Thymus (tissue), 11 donors: ENCODE results near the gene JPT2. TPM values are rescaled to one million over a fixed set of nuclear protein-coding genes. Genes with fewer than 3 reads are reported as not detected.

ENCODE experiments used
- DNase-seq, 9 donors: peaks; one replicate each; pipeline ENCODE4 v3.0.0-alpha.2; 2013; ENCODE audit warnings: low spot score in 9 of 9, low read depth in 6 of 9, missing footprints in 1 of 9
- H3K27ac ChIP-seq, 2 donors: one replicate each; pipeline ENCODE4 v1.5.1; 2013; ENCODE audit warnings: control low read depth in 1 of 2, low read depth in 1 of 2, low read length in 1 of 2, mild to moderate bottlenecking in 1 of 2, moderate library complexity in 1 of 2
- H3K27me3 ChIP-seq, 2 donors: one replicate each; pipeline ENCODE4 v1.5.1; 2013; ENCODE audit warnings: low read length in 1 of 2; ENCODE audit not compliant: control insufficient read depth in 2 of 2, insufficient read depth in 1 of 2
- H3K36me3 ChIP-seq, 2 donors: one replicate each; pipeline ENCODE4 v1.5.1; 2013; ENCODE audit warnings: low read length in 1 of 2, mild to moderate bottlenecking in 1 of 2, moderate library complexity in 1 of 2; ENCODE audit not compliant: control insufficient read depth in 2 of 2, insufficient read depth in 2 of 2
- H3K4me1 ChIP-seq, 2 donors: one replicate each; pipeline ENCODE4 v1.5.1; 2013; ENCODE audit warnings: low read length in 2 of 2; ENCODE audit not compliant: control insufficient read depth in 2 of 2, insufficient read depth in 2 of 2
- H3K4me3 ChIP-seq, 2 donors: one replicate each; pipeline ENCODE4 v1.5.1; 2013; ENCODE audit warnings: low read length in 2 of 2, control low read depth in 1 of 2, mild to moderate bottlenecking in 1 of 2
- H3K9me3 ChIP-seq, 2 donors: one replicate each; pipeline ENCODE4 v1.5.1; 2013; ENCODE audit warnings: low read length in 1 of 2, mild to moderate bottlenecking in 1 of 2; ENCODE audit not compliant: control insufficient read depth in 2 of 2, insufficient read depth in 1 of 2
- WGBS: extraction: QIAGEN DNeasy Blood & Tissue Kit; methylation state at CpG from one replicate; pipeline ENCODE4 v1.1.7; 2013; 5-methylcytosine and 5-hydroxymethylcytosine counted together
- polyA plus RNA-seq: library from polyadenylated mRNA; stranded (reverse); fragments of 200-250 nt; gene quantifications from one replicate; pipeline ENCODE4 v1.2.3, GENCODE V29; 2013
- total RNA-seq: library from RNA; stranded (reverse); fragments of 120-200 nt; gene quantifications from one replicate; pipeline ENCODE4 v1.2.4, GENCODE V29; 2013
- donor health status: healthy.

The JPT2 gene
- total and polyA plus RNA-seq, 2 donors, result 31.4 to 35.1 TPM

- no peak for DNase-seq
- Histone ChIP-seq H3K36me3 (peaks cover 75 to 92% of the 10 kb centered on the region in 2 donors), H3K9me3 (no peaks in the 10 kb centered on the region), H3K27me3 (no peaks in the 10 kb centered on the region), H3K4me1 (no peaks in the 10 kb centered on the region), H3K4me3 (no peak overlapping the region), H3K27ac (no peak overlapping the region)
- WGBS, result 97% methylated on average over 13 of the region's 13 CpGs
These were observed 43.0 kb upstream of the JPT2 start for GRCh38 chr16:1635070-1635469.

GRCh38 chr16:1637526-1637925 lies 40.6 kb upstream of the JPT2 start:
- 97% methylated on average over 11 of the region's 11 CpGs for WGBS
- Histone ChIP-seq H3K27me3 (no peaks in the 10 kb centered on the region), H3K27ac (no peak overlapping the region)

GRCh38 chr16:1638757-1639156 lies 39.3 kb upstream of the JPT2 start:
- DNase-seq, result no peak
- no peaks in the 10 kb centered on the region for H3K9me3 ChIP-seq

More at GRCh38 chr16:1637526-1637925, 40.6 kb upstream of the JPT2 start:
- Histone ChIP-seq H3K36me3 (peaks cover 75 to 93% of the 10 kb centered on the region in 2 donors), H3K4me3 (no peak overlapping the region), H3K4me1 (no peaks in the 10 kb centered on the region), H3K9me3 (no peaks in the 10 kb centered on the region)
- DNase-seq, result no peak

GRCh38 chr16:1639282-1639681 lies 38.8 kb upstream of the JPT2 start:
- peak in 1 of 9 donors; percentile 23 for DNase-seq
- H3K27me3 ChIP-seq, result no peaks in the 10 kb centered on the region
- 94% methylated on average over 2 of the region's 2 CpGs for WGBS
- H3K36me3 ChIP-seq, result peaks cover 70 to 92% of the 10 kb centered on the region in 2 donors
- no peak overlapping the region for H3K4me3 ChIP-seq
- peaks cover 0 to under 1% of the 10 kb centered on the region in 2 donors for H3K4me1 ChIP-seq
- no peak overlapping the region for H3K27ac ChIP-seq
- H3K9me3 ChIP-seq, result no peaks in the 10 kb centered on the region

More at GRCh38 chr16:1638757-1639156, 39.3 kb upstream of the JPT2 start:
- peak overlapping the region in 1 of 2 donors; percentile 37 for H3K27ac ChIP-seq
- H3K4me1 ChIP-seq, result no peaks in the 10 kb centered on the region
- H3K36me3 ChIP-seq, result peaks cover 70 to 92% of the 10 kb centered on the region in 2 donors
- no peak overlapping the region for H3K4me3 ChIP-seq
- H3K27me3 ChIP-seq, result no peaks in the 10 kb centered on the region
- 98% methylated on average over 8 of the region's 8 CpGs for WGBS

- DNase-seq, result no peak
- no peaks in the 10 kb centered on the region for H3K27me3 ChIP-seq
- H3K4me3 ChIP-seq, result no peak overlapping the region
- peaks cover 70 to 91% of the 10 kb centered on the region in 2 donors for H3K36me3 ChIP-seq
- WGBS, result 96% methylated on average over 11 of the region's 11 CpGs
- H3K27ac ChIP-seq, result no peak overlapping the region
- H3K4me1 ChIP-seq, result peaks cover 0 to 6% of the 10 kb centered on the region in 2 donors
- H3K9me3 ChIP-seq, result no peaks in the 10 kb centered on the region
These were observed 38.2 kb upstream of the JPT2 start for GRCh38 chr16:1639860-1640259.

- WGBS, result 82% methylated on average over 20 of the region's 20 CpGs
- no peak overlapping the region for H3K27ac ChIP-seq
These were observed 37.7 kb upstream of the JPT2 start for GRCh38 chr16:1640261-1640941.

GRCh38 chr16:1641261-1641660 lies 36.8 kb upstream of the JPT2 start:
- 97% methylated on average over 12 of the region's 12 CpGs for WGBS
- Histone ChIP-seq H3K36me3 (peaks cover 72 to 80% of the 10 kb centered on the region in 2 donors), H3K4me1 (peaks cover 3 to 17% of the 10 kb centered on the region in 2 donors), H3K9me3 (no peaks in the 10 kb centered on the region), H3K4me3 (no peak overlapping the region), H3K27ac (no peak overlapping the region), H3K27me3 (no peaks in the 10 kb centered on the region)
- DNase-seq, result no peak

More at GRCh38 chr16:1640261-1640941, 37.7 kb upstream of the JPT2 start:
- Histone ChIP-seq H3K4me1 (peaks cover 0 to 8% of the 10 kb centered on the region in 2 donors), H3K4me3 (no peak overlapping the region), H3K36me3 (peaks cover 67 to 85% of the 10 kb centered on the region in 2 donors), H3K27me3 (no peaks in the 10 kb centered on the region), H3K9me3 (no peaks in the 10 kb centered on the region)
- no peak for DNase-seq

- Histone ChIP-seq H3K27ac (no peak overlapping the region), H3K36me3 (peaks cover 73 to 80% of the 10 kb centered on the region in 2 donors)
These were observed 35.9 kb upstream of the JPT2 start for GRCh38 chr16:1642148-1642547.

GRCh38 chr16:1642753-1643152 lies 35.3 kb upstream of the JPT2 start:
- over 99% methylated on average over 11 of the region's 11 CpGs for WGBS
- peaks cover 67 to 75% of the 10 kb centered on the region in 2 donors for H3K36me3 ChIP-seq

More at GRCh38 chr16:1642148-1642547, 35.9 kb upstream of the JPT2 start:
- no peak for DNase-seq
- Histone ChIP-seq H3K4me3 (no peak overlapping the region), H3K9me3 (no peaks in the 10 kb centered on the region), H3K4me1 (peaks cover 12 to 25% of the 10 kb centered on the region in 2 donors), H3K27me3 (no peaks in the 10 kb centered on the region)
- WGBS, result 96% methylated on average over 5 of the region's 5 CpGs

More at GRCh38 chr16:1642753-1643152, 35.3 kb upstream of the JPT2 start:
- Histone ChIP-seq H3K4me3 (no peak overlapping the region), H3K27me3 (no peaks in the 10 kb centered on the region), H3K27ac (no peak overlapping the region), H3K4me1 (peaks cover 16 to 32% of the 10 kb centered on the region in 2 donors), H3K9me3 (no peaks in the 10 kb centered on the region)
- DNase-seq, result no peak
